KMS-11 (cell line): ENCODE measurements around the gene CACNB4.

Experiments used
- H2AFZ ChIP-seq: fragments of 200-600 bp; sonication (generic); 2 replicates; pipeline ENCODE4 v1.6.1; 2016; ENCODE audit warnings: antibody characterized with exemption, mixed run types, low read depth
- H3K27ac ChIP-seq: fragments of 200-600 bp; sonication (generic); 2 replicates; pipeline ENCODE4 v1.6.1; 2016; ENCODE audit warnings: mild to moderate bottlenecking, mixed run types
- H3K27me3 ChIP-seq: fragments of 200-600 bp; sonication (generic); 2 replicates; pipeline ENCODE4 v1.6.1; 2017; ENCODE audit warnings: mild to moderate bottlenecking, low read depth, mixed run types, moderate library complexity; ENCODE audit not compliant: insufficient read depth
- H3K36me3 ChIP-seq: fragments of 200-600 bp; sonication (generic); 2 replicates; pipeline ENCODE4 v1.6.1; 2017; ENCODE audit warnings: mild to moderate bottlenecking, mixed run types; ENCODE audit not compliant: insufficient read depth
- H3K4me1 ChIP-seq: fragments of 200-600 bp; sonication (generic); 2 replicates; pipeline ENCODE4 v1.6.1; 2016; ENCODE audit warnings: mild to moderate bottlenecking, low read depth, mixed run types; ENCODE audit not compliant: poor library complexity, severe bottlenecking
- H3K4me2 ChIP-seq: fragments of 200-600 bp; sonication (generic); 2 replicates; pipeline ENCODE4 v1.7.0; 2016; ENCODE audit warnings: mild to moderate bottlenecking, mixed run types
- H3K4me3 ChIP-seq: fragments of 200-600 bp; sonication (generic); IDR thresholded peaks from 2 replicates; pipeline ENCODE4 v1.6.1; 2017; ENCODE audit warnings: low read depth, low read length, mixed read lengths; ENCODE audit not compliant: insufficient read depth
- H3K79me2 ChIP-seq: fragments of 200-600 bp; sonication (generic); 2 replicates; pipeline ENCODE4 v1.6.1; 2016; ENCODE audit warnings: low read depth, mixed run types; ENCODE audit not compliant: insufficient read depth
- H3K9ac ChIP-seq: fragments of 200-600 bp; sonication (generic); 2 replicates; pipeline ENCODE4 v1.6.1; 2016; ENCODE audit warnings: mild to moderate bottlenecking, mixed run types
- H4K20me1 ChIP-seq: fragments of 200-600 bp; sonication (generic); 2 replicates; pipeline ENCODE4 v1.6.1; 2016; ENCODE audit warnings: mild to moderate bottlenecking, mixed run types; ENCODE audit not compliant: insufficient read depth
- TF ChIP-seq, protein P1 (sequence below): fragments of 200-600 bp; sonication (generic); conservative IDR thresholded peaks from 2 replicates; pipeline ENCODE4 v1.6.1; 2017; ENCODE audit warnings: low read depth, mild to moderate bottlenecking, antibody characterized with exemption, low read length, moderate library complexity, mixed read lengths

CACNB4 gene

DNA sequence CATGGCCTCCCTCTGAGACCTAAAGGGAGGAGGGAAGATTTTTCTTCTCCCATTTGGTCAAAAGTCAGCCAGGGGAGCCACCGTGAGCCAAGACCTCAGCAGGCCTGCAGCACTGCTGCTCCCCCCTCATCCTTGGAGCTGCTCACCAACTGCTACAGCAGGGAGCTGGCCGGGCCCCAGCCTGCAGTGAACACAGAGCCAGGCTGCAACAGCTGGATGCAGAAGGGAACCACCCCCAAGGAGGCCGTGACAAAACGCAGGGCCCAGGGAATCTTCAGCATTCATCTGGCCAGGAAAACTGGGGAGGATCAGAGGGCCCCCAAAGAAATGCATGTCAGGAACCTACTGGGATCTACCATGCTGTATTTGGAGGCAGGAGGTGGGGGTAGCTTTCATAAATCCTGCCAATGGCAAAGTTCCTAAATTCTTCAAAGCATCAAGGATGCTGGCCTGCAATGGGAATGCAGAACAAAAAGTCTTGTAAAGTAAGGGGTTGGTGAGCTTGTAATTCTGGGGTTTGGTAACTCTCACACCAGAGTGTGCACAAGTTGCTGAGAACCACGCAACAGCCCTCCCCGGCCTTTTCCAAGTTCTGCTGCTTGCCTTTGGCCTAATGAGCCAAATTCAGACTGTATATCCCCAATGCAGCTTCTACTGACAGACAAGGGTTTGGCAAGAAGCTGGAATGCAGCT is 61.0 kb downstream of the CACNB4 start:
- Histone ChIP-seq H3K4me3 (no peak overlapping the region), H4K20me1 (no peaks in the 10 kb centered on the region), H2AFZ (no peak overlapping the region), H3K4me2 (no peak overlapping the region), H3K79me2 (no peaks in the 10 kb centered on the region), H3K36me3 (no peaks in the 10 kb centered on the region), H3K9ac (no peak overlapping the region), H3K27ac (no peak overlapping the region), H3K27me3 (no peaks in the 10 kb centered on the region), H3K4me1 (no peaks in the 10 kb centered on the region)
- TF ChIP-seq, protein P1, sequence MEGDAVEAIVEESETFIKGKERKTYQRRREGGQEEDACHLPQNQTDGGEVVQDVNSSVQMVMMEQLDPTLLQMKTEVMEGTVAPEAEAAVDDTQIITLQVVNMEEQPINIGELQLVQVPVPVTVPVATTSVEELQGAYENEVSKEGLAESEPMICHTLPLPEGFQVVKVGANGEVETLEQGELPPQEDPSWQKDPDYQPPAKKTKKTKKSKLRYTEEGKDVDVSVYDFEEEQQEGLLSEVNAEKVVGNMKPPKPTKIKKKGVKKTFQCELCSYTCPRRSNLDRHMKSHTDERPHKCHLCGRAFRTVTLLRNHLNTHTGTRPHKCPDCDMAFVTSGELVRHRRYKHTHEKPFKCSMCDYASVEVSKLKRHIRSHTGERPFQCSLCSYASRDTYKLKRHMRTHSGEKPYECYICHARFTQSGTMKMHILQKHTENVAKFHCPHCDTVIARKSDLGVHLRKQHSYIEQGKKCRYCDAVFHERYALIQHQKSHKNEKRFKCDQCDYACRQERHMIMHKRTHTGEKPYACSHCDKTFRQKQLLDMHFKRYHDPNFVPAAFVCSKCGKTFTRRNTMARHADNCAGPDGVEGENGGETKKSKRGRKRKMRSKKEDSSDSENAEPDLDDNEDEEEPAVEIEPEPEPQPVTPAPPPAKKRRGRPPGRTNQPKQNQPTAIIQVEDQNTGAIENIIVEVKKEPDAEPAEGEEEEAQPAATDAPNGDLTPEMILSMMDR: no peak

DNA sequence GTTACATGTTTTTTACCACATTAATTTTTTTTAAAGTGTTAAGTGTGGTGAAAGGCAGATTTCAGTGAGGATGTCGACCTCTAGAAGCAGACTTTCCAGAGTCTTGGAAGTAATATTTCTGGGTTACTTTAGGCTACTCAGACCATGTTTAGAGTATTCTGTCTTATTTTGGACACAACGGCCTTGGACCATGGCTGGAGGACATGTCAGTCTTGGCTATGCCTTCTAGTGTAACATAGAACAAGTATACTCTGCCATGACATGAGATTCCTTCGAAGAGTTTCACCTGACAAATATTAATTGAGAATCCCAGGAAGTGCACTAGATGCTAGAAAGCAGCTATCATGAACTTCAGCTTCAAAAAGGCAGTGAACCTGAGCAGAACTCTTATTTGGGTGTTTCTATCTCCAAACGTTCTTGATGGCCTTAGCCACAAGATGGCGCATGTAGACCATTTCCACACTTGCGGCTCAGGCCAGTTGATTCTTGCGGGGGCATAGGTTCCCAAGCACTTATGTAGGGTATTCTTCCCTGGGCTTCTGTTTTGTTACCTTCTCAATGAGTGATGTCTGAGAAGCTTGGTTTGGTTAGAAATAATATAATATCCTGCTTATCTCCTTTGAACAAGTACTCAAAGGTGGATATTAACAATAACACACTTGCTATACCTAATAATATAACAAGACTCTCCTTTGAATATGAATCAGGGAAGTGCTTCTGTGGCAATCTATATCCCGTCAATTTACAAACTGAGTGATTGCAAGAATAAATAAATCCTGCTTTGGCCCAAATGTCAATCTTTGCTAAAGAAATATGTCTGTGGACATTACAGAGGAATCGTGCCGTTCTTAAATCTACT is 62.0 kb downstream of the CACNB4 start:
- no peak overlapping the region for H2AFZ ChIP-seq
- no peak overlapping the region for H3K4me2 ChIP-seq
- H4K20me1 ChIP-seq: no peaks in the 10 kb centered on the region
- TF ChIP-seq, protein P1: peak; percentile 98
- H3K9ac ChIP-seq: no peak overlapping the region
- H3K27ac ChIP-seq: no peak overlapping the region
- H3K36me3 ChIP-seq: no peaks in the 10 kb centered on the region
- H3K27me3 ChIP-seq: no peaks in the 10 kb centered on the region
- H3K79me2 ChIP-seq: no peaks in the 10 kb centered on the region
- no peaks in the 10 kb centered on the region for H3K4me1 ChIP-seq
- no peak overlapping the region for H3K4me3 ChIP-seq

DNA sequence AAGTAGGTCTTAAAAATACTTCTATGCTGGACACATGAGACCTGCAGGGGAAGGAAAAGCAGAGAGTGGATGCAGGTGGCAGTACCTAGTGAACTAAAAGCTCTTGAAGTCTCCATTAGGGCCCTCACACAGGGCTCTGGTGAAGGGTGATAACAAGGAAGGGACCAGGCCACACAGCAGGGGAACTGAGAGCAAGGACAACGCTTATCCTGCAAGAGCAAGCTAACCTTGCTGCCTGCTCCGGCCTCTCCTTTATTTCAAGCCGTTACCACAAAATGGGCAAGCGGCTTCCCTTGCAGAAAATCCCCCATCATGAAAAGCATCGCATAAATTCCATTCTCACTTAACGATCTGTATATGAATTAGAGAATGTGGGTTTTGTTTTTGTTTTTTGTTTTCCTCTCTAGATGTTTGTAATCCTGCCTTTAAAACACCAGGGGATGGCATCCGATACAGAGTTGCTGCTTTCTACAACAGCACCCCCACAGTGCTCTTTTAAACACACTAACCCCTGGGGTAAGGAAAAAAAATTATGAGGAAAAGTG is 64.5 kb downstream of the CACNB4 start:
- H3K79me2 ChIP-seq: no peaks in the 10 kb centered on the region
- H3K9ac ChIP-seq: no peak overlapping the region
- no peaks in the 10 kb centered on the region for H4K20me1 ChIP-seq
- TF ChIP-seq, protein P1: no peak
- no peak overlapping the region for H3K27ac ChIP-seq
- H3K36me3 ChIP-seq: no peaks in the 10 kb centered on the region
- H3K4me1 ChIP-seq: no peaks in the 10 kb centered on the region
- no peak overlapping the region for H3K4me3 ChIP-seq
- H2AFZ ChIP-seq: no peak overlapping the region
- no peaks in the 10 kb centered on the region for H3K27me3 ChIP-seq
- H3K4me2 ChIP-seq: no peak overlapping the region

DNA sequence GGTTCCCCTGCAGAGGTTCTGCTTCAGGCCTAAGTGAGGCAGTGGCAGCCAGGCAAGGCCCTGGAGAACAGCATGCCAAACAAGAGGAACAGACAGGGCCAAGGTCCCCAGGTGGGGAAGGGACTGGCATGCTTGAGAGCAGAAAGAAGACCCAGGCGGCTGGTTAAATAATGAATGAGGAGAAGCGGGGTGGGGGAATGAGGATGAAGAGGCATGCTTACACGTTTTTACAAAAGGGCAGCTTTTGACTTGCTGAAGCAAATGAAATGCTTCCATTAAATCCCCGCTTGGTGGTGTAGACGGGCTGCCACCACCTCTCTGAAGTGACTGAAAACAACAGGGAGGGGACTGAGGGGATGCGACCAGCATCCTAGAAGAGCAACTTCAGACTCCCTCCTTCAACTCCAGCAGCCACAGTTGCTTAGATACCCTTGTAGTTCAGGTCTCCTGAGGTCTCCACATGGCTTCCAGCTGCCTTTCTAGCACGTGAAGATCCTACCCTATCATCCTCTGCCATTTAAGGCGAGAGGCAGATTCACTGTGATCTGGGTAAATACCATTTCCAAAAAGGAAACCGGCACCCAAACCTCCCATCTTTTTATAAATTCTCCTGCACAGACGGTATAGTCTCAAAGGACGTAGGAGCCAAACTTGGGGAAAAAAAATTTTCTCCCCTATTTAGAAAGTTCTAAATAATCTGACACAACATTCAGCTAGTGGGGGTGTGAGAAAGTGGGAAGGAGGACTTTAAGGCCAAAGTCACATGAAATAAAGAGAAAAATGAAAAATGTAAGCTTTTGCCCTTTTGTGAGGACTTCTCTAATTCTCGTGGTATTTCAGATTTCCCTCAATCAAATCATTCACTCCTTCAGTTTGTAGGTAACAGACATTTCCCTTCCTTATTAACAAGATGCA is 65.6 kb downstream of the CACNB4 start:
- H3K4me2 ChIP-seq: no peak overlapping the region
- no peak overlapping the region for H3K27ac ChIP-seq
- H3K4me3 ChIP-seq: no peak overlapping the region
- no peaks in the 10 kb centered on the region for H3K79me2 ChIP-seq
- no peak overlapping the region for H2AFZ ChIP-seq
- H3K4me1 ChIP-seq: no peaks in the 10 kb centered on the region
- no peaks in the 10 kb centered on the region for H4K20me1 ChIP-seq
- TF ChIP-seq, protein P1: no peak
- no peaks in the 10 kb centered on the region for H3K36me3 ChIP-seq
- H3K27me3 ChIP-seq: no peaks in the 10 kb centered on the region
- H3K9ac ChIP-seq: no peak overlapping the region
